Left lung (tissue), 10 donors: ENCODE measurements around the gene ARFGAP2. TPM values are rescaled to one million over a fixed set of nuclear protein-coding genes. Genes with fewer than 3 reads are reported as not detected.

Source experiments
- ATAC-seq: fragments of 200-7000 bp; cut with Tn5 transposase; one replicate; pipeline ENCODE4 v1.9.1; 2020; ENCODE audit warnings: moderate library complexity
- DNase-seq, 4 donors: peaks; one replicate each; pipeline ENCODE4 v3.0.0-alpha.2; 2013 to 2020
- H3K27ac ChIP-seq, 2 donors: fragments of 200-600 bp; sonication (generic) in 1 of 2; one replicate each; pipeline versions ENCODE4 v1.5.0 to v1.8.0; 2020 to 2021
- H3K27me3 ChIP-seq, 2 donors: fragments of 200-600 bp; sonication (generic) in 1 of 2; one replicate each; pipeline versions ENCODE4 v1.5.0 to v1.8.0; 2020 to 2021
- H3K36me3 ChIP-seq, 2 donors: fragments of 200-600 bp; sonication (generic) in 1 of 2; one replicate each; pipeline versions ENCODE4 v1.5.0 to v1.8.0; 2020 to 2021
- H3K4me1 ChIP-seq, 2 donors: fragments of 200-600 bp; one replicate each; pipeline ENCODE4 v1.8.0; 2021
- H3K4me3 ChIP-seq, 2 donors: fragments of 200-600 bp; sonication (generic) in 1 of 2; one replicate each; pipeline versions ENCODE4 v1.5.0 to v1.8.0; 2020 to 2021; ENCODE audit warnings: mild to moderate bottlenecking in 1 of 2
- H3K9me3 ChIP-seq, 2 donors: fragments of 200-600 bp; sonication (generic) in 1 of 2; one replicate each; pipeline versions ENCODE4 v1.5.0 to v1.8.0; 2020 to 2021
- intact Hi-C, 2 donors: fragments of 100-400 bp; cut with DNase I; formaldehyde crosslinking; loops; one replicate each; pipeline versions ENCODE4 v1.11.2 to v1.14.2; 2022
- polyA plus RNA-seq, 6 donors: library from polyadenylated mRNA; unstranded; fragments of 120-200 nt; gene quantifications; one replicate each; pipeline ENCODE4 v1.2.1, GENCODE V29; 2013; ENCODE audit not compliant: insufficient read length in 6 of 6
- total RNA-seq, 2 donors: library from RNA; stranded (reverse); fragmentation: NEBNext Ultra II Directional; extraction: Animal tissue kit (Norgen Biotek cat#: 25700); gene quantifications; one replicate each; pipeline ENCODE4 v1.2.1, GENCODE V29; 2021
- TF ChIP-seq, protein P1 (sequence below), 2 donors: fragments of 200-600 bp; sonication (generic) in 1 of 2; IDR thresholded peaks; one replicate each; pipeline versions ENCODE4 v1.5.0 to v1.8.0; 2021; ENCODE audit warnings: antibody characterized with exemption in 2 of 2
- donor health status: DM: no; HTN: yes; CAD: no.
- donor health status: DM: no; HTN: no; CAD: no.

ARFGAP2 gene
- total and polyA plus RNA-seq, 8 donors: 79.1 to 103 (median 92.4) TPM

GRCh38 chr11:47148903-47149531, 27.7 kb downstream of the ARFGAP2 start:
- no peak for DNase-seq
- no peaks in the 10 kb centered on the region for H3K9me3 ChIP-seq
- no peak overlapping the region for H3K27ac ChIP-seq
- intact Hi-C loops: no loop called here
- H3K4me3 ChIP-seq: no peak overlapping the region
- H3K36me3 ChIP-seq: no peaks in the 10 kb centered on the region
- TF ChIP-seq, protein P1, sequence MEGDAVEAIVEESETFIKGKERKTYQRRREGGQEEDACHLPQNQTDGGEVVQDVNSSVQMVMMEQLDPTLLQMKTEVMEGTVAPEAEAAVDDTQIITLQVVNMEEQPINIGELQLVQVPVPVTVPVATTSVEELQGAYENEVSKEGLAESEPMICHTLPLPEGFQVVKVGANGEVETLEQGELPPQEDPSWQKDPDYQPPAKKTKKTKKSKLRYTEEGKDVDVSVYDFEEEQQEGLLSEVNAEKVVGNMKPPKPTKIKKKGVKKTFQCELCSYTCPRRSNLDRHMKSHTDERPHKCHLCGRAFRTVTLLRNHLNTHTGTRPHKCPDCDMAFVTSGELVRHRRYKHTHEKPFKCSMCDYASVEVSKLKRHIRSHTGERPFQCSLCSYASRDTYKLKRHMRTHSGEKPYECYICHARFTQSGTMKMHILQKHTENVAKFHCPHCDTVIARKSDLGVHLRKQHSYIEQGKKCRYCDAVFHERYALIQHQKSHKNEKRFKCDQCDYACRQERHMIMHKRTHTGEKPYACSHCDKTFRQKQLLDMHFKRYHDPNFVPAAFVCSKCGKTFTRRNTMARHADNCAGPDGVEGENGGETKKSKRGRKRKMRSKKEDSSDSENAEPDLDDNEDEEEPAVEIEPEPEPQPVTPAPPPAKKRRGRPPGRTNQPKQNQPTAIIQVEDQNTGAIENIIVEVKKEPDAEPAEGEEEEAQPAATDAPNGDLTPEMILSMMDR (IDR thresholded peaks at IDR 0.05): no peak
- no peaks in the 10 kb centered on the region for H3K4me1 ChIP-seq
- peak; percentile 27 for ATAC-seq
- no peaks in the 10 kb centered on the region for H3K27me3 ChIP-seq

DNA sequence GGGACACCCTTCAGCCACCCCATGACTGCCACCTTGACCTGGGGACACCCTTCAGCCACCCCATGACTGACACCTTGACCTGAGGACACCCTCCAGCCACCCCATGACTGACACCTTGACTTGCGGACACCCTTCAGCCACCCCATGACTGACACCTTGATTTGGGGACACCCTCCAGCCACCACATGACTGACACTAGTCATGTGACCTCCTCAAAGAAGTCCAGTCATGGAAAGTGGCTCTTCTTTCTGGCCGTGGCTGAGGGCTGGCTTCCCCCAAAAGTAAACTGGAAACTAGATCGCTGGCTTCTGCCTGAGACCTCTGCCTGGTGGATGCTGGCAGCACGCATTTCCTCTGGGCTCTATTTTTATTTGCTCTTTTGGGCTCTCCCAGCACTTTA, 28.4 kb downstream of the ARFGAP2 start:
- no peaks in the 10 kb centered on the region for H3K9me3 ChIP-seq
- H3K27me3 ChIP-seq: no peaks in the 10 kb centered on the region
- no peaks in the 10 kb centered on the region for H3K36me3 ChIP-seq
- no peak overlapping the region for H3K27ac ChIP-seq
- intact Hi-C loops: no loop called here
- TF ChIP-seq, protein P1 (IDR thresholded peaks at IDR 0.05): no peak
- ATAC-seq (no peak), DNase-seq (no peak)
- no peak overlapping the region for H3K4me3 ChIP-seq
- no peaks in the 10 kb centered on the region for H3K4me1 ChIP-seq

GRCh38 chr11:47147681-47148080, 29.0 kb downstream of the ARFGAP2 start:
- intact Hi-C loops: no loop called here
- no peak overlapping the region for H3K4me3 ChIP-seq
- DNase-seq (no peak), ATAC-seq (no peak)
- H3K4me1 ChIP-seq: no peaks in the 10 kb centered on the region
- no peak overlapping the region for H3K27ac ChIP-seq
- no peaks in the 10 kb centered on the region for H3K27me3 ChIP-seq
- TF ChIP-seq, protein P1 (IDR thresholded peaks at IDR 0.05): no peak
- H3K36me3 ChIP-seq: no peaks in the 10 kb centered on the region
- no peaks in the 10 kb centered on the region for H3K9me3 ChIP-seq

DNA sequence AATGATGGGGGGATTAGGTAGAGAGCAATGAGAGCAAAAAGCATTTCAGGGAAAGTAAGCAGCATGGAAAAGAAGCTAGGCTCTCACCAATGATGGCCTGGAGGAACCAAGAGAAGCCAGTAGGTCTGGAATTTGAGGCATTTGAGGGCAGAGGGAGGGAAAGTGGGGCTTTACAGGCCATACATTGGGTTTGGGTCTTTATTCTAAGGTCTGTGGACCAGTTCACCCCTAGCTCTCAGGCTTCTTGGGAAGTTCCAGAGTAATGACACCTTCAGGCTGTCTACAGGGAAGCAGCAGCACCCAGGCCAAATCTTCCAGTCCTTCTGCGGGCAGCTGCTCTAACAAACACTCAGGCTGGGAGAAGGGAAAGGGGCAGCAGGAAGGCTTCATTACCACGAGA, 29.4 kb downstream of the ARFGAP2 start:
- ATAC-seq (no peak), DNase-seq (no peak)
- H3K4me1 ChIP-seq: no peaks in the 10 kb centered on the region
- H3K9me3 ChIP-seq: no peaks in the 10 kb centered on the region
- intact Hi-C loops: no loop called here
- no peak overlapping the region for H3K27ac ChIP-seq
- no peaks in the 10 kb centered on the region for H3K27me3 ChIP-seq
- H3K4me3 ChIP-seq: no peak overlapping the region
- TF ChIP-seq, protein P1 (IDR thresholded peaks at IDR 0.05): no peak
- H3K36me3 ChIP-seq: no peaks in the 10 kb centered on the region

DNA sequence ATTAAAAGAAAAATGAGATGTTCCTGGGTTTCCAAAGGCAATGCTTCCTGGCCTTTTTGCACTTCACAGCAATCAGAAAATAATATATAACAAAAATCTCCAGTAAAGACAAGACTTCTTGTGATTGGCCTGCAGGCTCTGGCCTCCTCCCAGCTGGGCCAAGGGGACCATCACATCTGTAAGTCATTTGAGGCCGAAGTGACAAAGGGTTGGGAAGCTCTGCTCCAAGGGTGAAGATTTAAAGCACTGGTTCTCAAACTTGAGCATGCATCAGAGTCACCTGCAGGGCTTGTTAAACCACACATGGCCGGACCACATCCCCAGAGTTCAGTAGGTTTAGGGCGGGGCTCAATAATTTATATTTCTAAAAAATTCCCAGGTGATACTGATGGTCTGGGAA, 32.1 kb downstream of the ARFGAP2 start:
- intact Hi-C loops: no loop called here
- Histone ChIP-seq H3K4me1 (no peaks in the 10 kb centered on the region), H3K36me3 (no peaks in the 10 kb centered on the region), H3K9me3 (no peaks in the 10 kb centered on the region), H3K27me3 (no peaks in the 10 kb centered on the region), H3K4me3 (no peak overlapping the region), H3K27ac (no peak overlapping the region)
- TF ChIP-seq, protein P1 (IDR thresholded peaks at IDR 0.05): no peak
- ATAC-seq: no peak
- no peak for DNase-seq
